ENCODE measurements around the gene KIF19.

GRCh38 chr17:74360899-74361229, 34.8 kb downstream of the KIF19 start:
- TF ChIP-seq, protein P1, sequence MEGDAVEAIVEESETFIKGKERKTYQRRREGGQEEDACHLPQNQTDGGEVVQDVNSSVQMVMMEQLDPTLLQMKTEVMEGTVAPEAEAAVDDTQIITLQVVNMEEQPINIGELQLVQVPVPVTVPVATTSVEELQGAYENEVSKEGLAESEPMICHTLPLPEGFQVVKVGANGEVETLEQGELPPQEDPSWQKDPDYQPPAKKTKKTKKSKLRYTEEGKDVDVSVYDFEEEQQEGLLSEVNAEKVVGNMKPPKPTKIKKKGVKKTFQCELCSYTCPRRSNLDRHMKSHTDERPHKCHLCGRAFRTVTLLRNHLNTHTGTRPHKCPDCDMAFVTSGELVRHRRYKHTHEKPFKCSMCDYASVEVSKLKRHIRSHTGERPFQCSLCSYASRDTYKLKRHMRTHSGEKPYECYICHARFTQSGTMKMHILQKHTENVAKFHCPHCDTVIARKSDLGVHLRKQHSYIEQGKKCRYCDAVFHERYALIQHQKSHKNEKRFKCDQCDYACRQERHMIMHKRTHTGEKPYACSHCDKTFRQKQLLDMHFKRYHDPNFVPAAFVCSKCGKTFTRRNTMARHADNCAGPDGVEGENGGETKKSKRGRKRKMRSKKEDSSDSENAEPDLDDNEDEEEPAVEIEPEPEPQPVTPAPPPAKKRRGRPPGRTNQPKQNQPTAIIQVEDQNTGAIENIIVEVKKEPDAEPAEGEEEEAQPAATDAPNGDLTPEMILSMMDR (IDR thresholded peaks at IDR 0.05) = no peak
- TF ChIP-seq EP300 (IDR thresholded peaks at IDR 0.05; ENCODE audit: low read depth) = no peak
